ENCODE results near the gene TRAPPC14. TPM values are rescaled to one million over a fixed set of nuclear protein-coding genes. Genes with fewer than 3 reads are reported as not detected.

The TRAPPC14 gene
- total and polyA plus RNA-seq, 2 of the 13 experiments (the other 11 are each of a cell fraction or from before 2014, with no cell fraction given), result 4.7 to 9.6 TPM

DNA sequence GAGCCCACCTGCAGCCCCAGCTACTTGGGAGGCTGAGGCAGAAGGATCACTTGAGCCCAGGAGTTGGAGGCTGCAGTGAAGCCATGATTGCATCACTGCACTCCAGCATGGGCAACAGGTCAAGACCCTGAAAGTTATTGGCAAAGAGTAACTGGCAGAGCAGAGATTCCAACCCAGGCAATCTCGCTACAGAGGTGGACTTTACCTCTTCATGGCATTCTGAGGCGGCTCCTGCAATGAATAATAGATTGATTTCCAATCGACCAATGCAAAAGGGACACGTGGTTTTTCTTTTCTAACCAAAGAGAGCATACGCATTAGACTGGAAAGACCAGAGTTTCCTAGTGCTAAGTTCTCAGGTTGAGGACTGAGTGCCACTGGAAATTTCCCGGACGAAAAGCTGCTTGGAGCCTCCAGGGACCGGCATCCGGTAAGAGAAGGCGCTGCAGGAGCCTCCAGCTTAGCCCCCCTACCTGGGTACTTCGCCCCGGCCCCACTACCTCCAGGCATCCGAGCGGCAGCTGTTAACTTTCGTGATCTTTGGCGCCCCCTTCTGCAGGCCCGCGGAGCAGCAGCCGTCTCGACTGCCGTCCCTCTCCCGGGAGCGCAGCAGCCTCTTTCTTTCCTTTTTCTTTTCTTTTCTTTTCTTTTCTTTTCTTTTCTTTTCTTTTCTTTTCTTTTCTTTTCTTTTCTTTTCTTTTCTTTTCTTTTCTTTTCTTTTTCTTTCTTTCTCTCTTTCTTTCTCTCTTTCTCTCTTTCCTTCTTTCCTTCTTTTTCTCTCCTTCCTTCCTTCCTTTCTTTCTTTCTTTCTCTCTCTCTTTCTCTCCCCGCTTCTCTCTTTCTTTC is 27.7 kb downstream of the TRAPPC14 start (continued):
- TF ChIP-seq, protein P1, sequence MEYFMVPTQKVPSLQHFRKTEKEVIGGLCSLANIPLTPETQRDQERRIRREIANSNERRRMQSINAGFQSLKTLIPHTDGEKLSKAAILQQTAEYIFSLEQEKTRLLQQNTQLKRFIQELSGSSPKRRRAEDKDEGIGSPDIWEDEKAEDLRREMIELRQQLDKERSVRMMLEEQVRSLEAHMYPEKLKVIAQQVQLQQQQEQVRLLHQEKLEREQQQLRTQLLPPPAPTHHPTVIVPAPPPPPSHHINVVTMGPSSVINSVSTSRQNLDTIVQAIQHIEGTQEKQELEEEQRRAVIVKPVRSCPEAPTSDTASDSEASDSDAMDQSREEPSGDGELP (IDR thresholded peaks at IDR 0.05; ENCODE audit: borderline replicate concordance, low read depth), result 0 out of 2 replicates have a peak, but pooled peaks have one; percentile 19
- TF ChIP-seq MAZ (IDR thresholded peaks at IDR 0.05; ENCODE audit: borderline replicate concordance, low read depth, low read length) (no peak; the same call in 1 of the 2 replicates), MAZ (CRISPR knock-in tag; IDR thresholded peaks at IDR 0.05; ENCODE audit: low read depth) (no peak), RNF2 (conservative IDR thresholded peaks at IDR 0.05; ENCODE audit: low read depth) (no peak), ZNF225 (CRISPR knock-in tag; IDR thresholded peaks at IDR 0.05) (no peak), ZNF510 (CRISPR knock-in tag; IDR thresholded peaks at IDR 0.05; ENCODE audit: low read depth) (no peak), MLLT10 (CRISPR knock-in tag; IDR thresholded peaks at IDR 0.05) (no peak), DPF2 (CRISPR knock-in tag; IDR thresholded peaks at IDR 0.05; ENCODE audit: borderline replicate concordance, low read depth) (no peak), CBFB (CRISPR knock-in tag; IDR thresholded peaks at IDR 0.05) (no peak), GABPB1 (CRISPR knock-in tag; IDR thresholded peaks at IDR 0.05) (peak; percentile 46; the same call in 1 of the 2 replicates), NCOA1 (CRISPR knock-in tag; IDR thresholded peaks at IDR 0.05) (no peak), XRCC5 (optimal IDR thresholded peaks at IDR 0.05; ENCODE audit: low read length) (peak; percentile 59), MYNN (CRISPR knock-in tag; IDR thresholded peaks at IDR 0.05; ENCODE audit: low read depth) (no peak), ERF (CRISPR knock-in tag; IDR thresholded peaks at IDR 0.05) (peak; percentile 39; the same call in 1 of the 2 replicates)
- TF ChIP-seq, protein P2, sequence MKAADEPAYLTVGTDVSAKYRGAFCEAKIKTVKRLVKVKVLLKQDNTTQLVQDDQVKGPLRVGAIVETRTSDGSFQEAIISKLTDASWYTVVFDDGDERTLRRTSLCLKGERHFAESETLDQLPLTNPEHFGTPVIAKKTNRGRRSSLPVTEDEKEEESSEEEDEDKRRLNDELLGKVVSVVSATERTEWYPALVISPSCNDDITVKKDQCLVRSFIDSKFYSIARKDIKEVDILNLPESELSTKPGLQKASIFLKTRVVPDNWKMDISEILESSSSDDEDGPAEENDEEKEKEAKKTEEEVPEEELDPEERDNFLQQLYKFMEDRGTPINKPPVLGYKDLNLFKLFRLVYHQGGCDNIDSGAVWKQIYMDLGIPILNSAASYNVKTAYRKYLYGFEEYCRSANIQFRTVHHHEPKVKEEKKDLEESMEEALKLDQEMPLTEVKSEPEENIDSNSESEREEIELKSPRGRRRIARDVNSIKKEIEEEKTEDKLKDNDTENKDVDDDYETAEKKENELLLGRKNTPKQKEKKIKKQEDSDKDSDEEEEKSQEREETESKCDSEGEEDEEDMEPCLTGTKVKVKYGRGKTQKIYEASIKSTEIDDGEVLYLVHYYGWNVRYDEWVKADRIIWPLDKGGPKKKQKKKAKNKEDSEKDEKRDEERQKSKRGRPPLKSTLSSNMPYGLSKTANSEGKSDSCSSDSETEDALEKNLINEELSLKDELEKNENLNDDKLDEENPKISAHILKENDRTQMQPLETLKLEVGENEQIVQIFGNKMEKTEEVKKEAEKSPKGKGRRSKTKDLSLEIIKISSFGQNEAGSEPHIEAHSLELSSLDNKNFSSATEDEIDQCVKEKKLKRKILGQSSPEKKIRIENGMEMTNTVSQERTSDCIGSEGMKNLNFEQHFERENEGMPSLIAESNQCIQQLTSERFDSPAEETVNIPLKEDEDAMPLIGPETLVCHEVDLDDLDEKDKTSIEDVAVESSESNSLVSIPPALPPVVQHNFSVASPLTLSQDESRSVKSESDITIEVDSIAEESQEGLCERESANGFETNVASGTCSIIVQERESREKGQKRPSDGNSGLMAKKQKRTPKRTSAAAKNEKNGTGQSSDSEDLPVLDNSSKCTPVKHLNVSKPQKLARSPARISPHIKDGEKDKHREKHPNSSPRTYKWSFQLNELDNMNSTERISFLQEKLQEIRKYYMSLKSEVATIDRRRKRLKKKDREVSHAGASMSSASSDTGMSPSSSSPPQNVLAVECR (CRISPR knock-in tag; IDR thresholded peaks at IDR 0.05; ENCODE audit: borderline replicate concordance), result peak; percentile 48; the same call in 1 of the 2 replicates
- TF ChIP-seq, protein P3, sequence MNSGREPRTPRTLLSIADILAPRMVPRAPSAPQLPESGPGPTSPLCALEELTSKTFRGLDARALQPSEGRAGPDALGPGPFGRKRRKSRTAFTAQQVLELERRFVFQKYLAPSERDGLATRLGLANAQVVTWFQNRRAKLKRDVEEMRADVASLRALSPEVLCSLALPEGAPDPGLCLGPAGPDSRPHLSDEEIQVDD (CRISPR knock-in tag; IDR thresholded peaks at IDR 0.05; ENCODE audit: borderline replicate concordance), result no peak
- TF ChIP-seq, protein P4, sequence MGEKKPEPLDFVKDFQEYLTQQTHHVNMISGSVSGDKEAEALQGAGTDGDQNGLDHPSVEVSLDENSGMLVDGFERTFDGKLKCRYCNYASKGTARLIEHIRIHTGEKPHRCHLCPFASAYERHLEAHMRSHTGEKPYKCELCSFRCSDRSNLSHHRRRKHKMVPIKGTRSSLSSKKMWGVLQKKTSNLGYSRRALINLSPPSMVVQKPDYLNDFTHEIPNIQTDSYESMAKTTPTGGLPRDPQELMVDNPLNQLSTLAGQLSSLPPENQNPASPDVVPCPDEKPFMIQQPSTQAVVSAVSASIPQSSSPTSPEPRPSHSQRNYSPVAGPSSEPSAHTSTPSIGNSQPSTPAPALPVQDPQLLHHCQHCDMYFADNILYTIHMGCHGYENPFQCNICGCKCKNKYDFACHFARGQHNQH (CRISPR knock-in tag; IDR thresholded peaks at IDR 0.05), result peak; percentile 40; the same call in 1 of the 2 replicates
- TF ChIP-seq, protein P5, sequence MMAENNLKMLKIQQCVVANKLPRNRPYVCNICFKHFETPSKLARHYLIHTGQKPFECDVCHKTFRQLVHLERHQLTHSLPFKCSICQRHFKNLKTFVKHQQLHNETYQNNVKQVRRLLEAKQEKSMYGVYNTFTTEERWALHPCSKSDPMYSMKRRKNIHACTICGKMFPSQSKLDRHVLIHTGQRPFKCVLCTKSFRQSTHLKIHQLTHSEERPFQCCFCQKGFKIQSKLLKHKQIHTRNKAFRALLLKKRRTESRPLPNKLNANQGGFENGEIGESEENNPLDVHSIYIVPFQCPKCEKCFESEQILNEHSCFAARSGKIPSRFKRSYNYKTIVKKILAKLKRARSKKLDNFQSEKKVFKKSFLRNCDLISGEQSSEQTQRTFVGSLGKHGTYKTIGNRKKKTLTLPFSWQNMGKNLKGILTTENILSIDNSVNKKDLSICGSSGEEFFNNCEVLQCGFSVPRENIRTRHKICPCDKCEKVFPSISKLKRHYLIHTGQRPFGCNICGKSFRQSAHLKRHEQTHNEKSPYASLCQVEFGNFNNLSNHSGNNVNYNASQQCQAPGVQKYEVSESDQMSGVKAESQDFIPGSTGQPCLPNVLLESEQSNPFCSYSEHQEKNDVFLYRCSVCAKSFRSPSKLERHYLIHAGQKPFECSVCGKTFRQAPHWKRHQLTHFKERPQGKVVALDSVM (CRISPR knock-in tag; IDR thresholded peaks at IDR 0.05), result peak; percentile 100
- TF ChIP-seq, protein P6, sequence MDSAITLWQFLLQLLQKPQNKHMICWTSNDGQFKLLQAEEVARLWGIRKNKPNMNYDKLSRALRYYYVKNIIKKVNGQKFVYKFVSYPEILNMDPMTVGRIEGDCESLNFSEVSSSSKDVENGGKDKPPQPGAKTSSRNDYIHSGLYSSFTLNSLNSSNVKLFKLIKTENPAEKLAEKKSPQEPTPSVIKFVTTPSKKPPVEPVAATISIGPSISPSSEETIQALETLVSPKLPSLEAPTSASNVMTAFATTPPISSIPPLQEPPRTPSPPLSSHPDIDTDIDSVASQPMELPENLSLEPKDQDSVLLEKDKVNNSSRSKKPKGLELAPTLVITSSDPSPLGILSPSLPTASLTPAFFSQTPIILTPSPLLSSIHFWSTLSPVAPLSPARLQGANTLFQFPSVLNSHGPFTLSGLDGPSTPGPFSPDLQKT (CRISPR knock-in tag; IDR thresholded peaks at IDR 0.05; ENCODE audit: borderline replicate concordance), result no peak

All from HepG2 (cell line).